Left ventricle myocardium inferior (tissue), 1 donor: Measurements from ENCODE around the gene CNTN4. TPM values are rescaled to one million over a fixed set of nuclear protein-coding genes. Genes with fewer than 3 reads are reported as not detected.

Experiments used
- DNase-seq: peaks from one replicate; pipeline ENCODE4 v3.0.0-alpha.2; 2020
- H3K27ac ChIP-seq: fragments of 200-600 bp; replicated peaks from 2 replicates; pipeline ENCODE4 v1.8.0; 2021
- H3K27me3 ChIP-seq: fragments of 200-600 bp; 2 replicates; pipeline ENCODE4 v1.8.0; 2021; ENCODE audit warnings: low read depth
- H3K36me3 ChIP-seq: fragments of 200-600 bp; 2 replicates; pipeline ENCODE4 v1.8.0; 2021
- H3K4me1 ChIP-seq: fragments of 200-600 bp; 2 replicates; pipeline ENCODE4 v1.8.0; 2021
- H3K4me3 ChIP-seq: fragments of 200-600 bp; 2 replicates; pipeline ENCODE4 v1.8.0; 2021; ENCODE audit warnings: mild to moderate bottlenecking, moderate library complexity
- H3K9me3 ChIP-seq: fragments of 200-600 bp; replicated peaks from 2 replicates; pipeline ENCODE4 v1.8.0; 2021
- intact Hi-C: fragments of 100-400 bp; cut with micrococcal nuclease; formaldehyde crosslinking; loops from one replicate; pipeline ENCODE4 v1.11.0; 2022
- total RNA-seq: library from RNA; stranded (reverse); fragmentation: NEBNext Ultra II Directional; extraction: Animal tissue kit (Norgen Biotek cat#: 25700); gene quantifications from one replicate; pipeline ENCODE4 v1.2.1, GENCODE V29; 2021
- TF ChIP-seq, protein P1 (sequence below): fragments of 200-600 bp; IDR thresholded peaks from 2 replicates; pipeline ENCODE4 v1.8.0; 2021; ENCODE audit warnings: antibody characterized with exemption, mild to moderate bottlenecking, borderline replicate concordance
- donor health status: DM: no; HTN: yes; CAD: no; lungs with severe emphysema.

The CNTN4 gene
- total RNA-seq, 1 donor from 2014 or later, result 1.2 TPM

DNA sequence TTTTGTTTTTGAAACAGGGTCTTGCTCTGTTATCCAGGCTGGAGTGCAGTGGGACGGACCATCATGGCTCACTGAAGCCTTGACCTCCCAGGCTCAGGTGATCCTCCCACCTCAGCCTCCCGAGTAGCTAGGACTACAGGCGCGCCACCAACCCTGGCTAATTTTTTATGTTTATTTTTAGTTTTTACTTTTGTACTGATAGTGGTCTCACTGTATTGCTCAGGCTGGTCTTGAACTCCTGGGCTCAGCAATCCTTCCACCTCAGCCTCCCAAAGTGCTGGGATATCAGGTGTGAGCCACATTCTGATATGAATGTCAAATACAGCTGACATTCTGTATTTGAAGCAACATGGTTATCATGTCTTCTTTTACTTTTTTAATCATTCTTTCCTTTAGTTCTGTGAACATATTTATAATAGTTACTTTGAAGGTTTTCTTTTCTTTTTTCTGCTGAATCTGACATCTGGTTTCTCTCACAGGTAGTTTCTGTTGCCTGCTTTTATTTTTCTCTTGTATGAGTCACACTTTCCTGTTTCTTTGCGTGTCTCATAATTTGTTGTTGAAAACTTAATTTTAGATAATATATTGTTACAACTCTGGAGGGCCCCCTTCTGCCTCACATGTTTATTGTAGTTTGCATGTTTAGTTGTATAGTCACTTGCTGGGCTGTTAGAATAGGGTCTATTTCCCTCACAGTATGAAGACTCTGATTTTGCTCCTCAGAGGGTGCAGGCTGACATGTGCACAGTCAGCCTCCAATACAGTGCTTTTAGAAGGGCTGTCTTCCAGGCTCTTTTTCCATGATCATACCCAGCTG is 8.4 kb upstream of the CNTN4 start:
- intact Hi-C loops, result no loop called here

DNA sequence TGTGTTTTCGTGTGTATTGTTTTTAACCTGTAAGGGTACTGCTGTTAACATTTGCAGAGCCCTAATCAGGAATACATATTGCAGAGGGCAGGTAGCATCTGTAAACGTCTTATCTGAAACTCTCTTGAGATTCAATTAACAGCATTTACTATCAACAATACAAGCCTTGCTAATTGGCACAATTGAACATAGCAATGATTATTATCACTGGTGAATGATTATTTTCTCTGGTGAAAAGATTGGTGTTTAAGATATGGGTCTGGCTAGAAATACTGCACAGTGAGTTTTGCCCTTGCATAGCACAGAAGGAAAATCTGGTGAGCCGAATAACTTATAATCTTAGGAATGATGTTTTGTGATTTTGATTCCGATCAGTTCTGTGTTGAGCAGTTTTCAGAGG is 5.9 kb upstream of the CNTN4 start:
- intact Hi-C loops, result no loop called here
- H3K36me3 ChIP-seq, result no peaks in the 10 kb centered on the region
- no peak overlapping the region for H3K27ac ChIP-seq
- TF ChIP-seq, protein P1, sequence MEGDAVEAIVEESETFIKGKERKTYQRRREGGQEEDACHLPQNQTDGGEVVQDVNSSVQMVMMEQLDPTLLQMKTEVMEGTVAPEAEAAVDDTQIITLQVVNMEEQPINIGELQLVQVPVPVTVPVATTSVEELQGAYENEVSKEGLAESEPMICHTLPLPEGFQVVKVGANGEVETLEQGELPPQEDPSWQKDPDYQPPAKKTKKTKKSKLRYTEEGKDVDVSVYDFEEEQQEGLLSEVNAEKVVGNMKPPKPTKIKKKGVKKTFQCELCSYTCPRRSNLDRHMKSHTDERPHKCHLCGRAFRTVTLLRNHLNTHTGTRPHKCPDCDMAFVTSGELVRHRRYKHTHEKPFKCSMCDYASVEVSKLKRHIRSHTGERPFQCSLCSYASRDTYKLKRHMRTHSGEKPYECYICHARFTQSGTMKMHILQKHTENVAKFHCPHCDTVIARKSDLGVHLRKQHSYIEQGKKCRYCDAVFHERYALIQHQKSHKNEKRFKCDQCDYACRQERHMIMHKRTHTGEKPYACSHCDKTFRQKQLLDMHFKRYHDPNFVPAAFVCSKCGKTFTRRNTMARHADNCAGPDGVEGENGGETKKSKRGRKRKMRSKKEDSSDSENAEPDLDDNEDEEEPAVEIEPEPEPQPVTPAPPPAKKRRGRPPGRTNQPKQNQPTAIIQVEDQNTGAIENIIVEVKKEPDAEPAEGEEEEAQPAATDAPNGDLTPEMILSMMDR, result no peak
- H3K9me3 ChIP-seq, result no peaks in the 10 kb centered on the region
- no peak overlapping the region for H3K4me3 ChIP-seq
- DNase-seq, result no peak
- H3K4me1 ChIP-seq, result peaks cover under 1% of the 10 kb centered on the region
- H3K27me3 ChIP-seq, result peaks cover 44% of the 10 kb centered on the region

More for the DNA sequence above, 8.4 kb upstream of the CNTN4 start:
- TF ChIP-seq, protein P1, result no peak
- Histone ChIP-seq H3K4me3 (no peak overlapping the region), H3K4me1 (no peaks in the 10 kb centered on the region), H3K27me3 (peaks cover 20% of the 10 kb centered on the region), H3K36me3 (no peaks in the 10 kb centered on the region), H3K27ac (no peak overlapping the region), H3K9me3 (peaks cover 11% of the 10 kb centered on the region)
- DNase-seq, result no peak

DNA sequence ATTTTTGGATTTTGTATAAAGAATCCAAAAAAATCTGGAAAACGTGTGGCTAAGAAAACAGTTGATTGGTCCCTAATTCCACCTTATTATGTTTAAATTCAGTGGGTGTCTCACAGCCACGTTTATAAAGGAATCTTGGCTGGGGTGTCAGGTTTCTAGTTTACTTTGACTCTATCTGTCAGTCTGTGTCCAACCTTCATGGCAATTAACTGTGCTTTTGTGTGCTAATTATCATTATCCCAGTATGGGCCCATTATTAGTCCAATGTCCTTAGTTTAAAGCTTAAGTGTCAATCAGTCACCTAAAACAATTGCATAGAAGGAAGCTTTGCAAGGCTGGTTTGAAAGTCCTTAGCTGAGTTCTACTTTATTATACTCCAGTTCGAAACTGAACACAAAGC is 3.7 kb upstream of the CNTN4 start:
- H3K9me3 ChIP-seq, result no peaks in the 10 kb centered on the region
- no peak for DNase-seq
- intact Hi-C loops, result no loop called here
- H3K27ac ChIP-seq, result no peak overlapping the region
- H3K36me3 ChIP-seq, result no peaks in the 10 kb centered on the region
- TF ChIP-seq, protein P1, result no peak
- peaks cover 66% of the 10 kb centered on the region for H3K27me3 ChIP-seq
- peaks cover 19% of the 10 kb centered on the region for H3K4me1 ChIP-seq
- no peak overlapping the region for H3K4me3 ChIP-seq

DNA sequence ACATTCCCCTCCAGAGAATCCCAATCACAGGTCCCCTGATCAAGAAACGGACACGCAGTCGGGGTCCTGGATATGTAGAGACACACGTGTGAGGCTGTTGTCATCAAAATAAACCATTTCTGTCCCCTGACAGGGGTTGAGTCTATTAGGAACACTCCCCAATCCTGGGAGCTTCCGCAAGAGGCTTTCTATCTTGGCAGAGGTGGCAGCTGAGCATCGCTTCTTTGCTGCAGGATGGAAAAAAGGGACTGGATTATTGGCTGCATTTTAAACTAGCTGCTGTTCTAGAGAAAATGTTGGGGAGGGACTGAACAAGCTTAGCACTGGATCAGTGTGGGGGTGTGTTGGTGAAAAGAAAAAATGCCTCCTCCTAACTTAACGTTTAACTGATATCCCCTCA is 2.5 kb upstream of the CNTN4 start:
- peaks cover 77% of the 10 kb centered on the region for H3K27me3 ChIP-seq
- TF ChIP-seq, protein P1, result no peak
- peaks cover 19% of the 10 kb centered on the region for H3K4me1 ChIP-seq
- H3K4me3 ChIP-seq, result no peak overlapping the region
- DNase-seq, result no peak
- H3K9me3 ChIP-seq, result no peaks in the 10 kb centered on the region
- H3K27ac ChIP-seq, result no peak overlapping the region
- H3K36me3 ChIP-seq, result no peaks in the 10 kb centered on the region
- intact Hi-C loops, result no loop called here

DNA sequence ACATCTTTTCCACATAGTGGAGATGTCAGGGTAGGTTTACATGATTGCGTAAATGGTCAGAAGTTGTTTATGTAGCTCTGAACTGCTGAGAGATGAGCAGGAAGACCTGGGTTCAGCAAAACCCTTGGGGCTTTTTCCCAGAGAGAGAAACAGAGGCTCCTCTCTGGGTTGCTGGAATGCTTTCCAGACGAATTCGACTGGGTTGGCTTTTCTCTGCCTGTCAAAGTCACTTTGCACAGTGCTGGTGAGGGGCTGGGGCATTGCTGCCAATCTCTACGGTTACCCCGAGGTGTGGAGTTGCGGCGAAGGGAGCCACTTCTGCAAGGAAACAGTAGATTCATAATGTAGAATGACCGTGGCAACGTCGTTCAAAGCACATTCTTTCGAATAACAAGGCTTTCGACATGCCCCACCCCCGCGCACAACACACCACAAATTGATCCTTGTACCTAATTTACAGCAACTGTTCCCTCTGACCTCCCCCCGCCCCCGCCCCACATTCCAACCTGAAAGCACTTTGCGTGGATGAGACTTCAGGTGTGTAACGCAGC is 950 bp upstream of the CNTN4 start:
- no peaks in the 10 kb centered on the region for H3K9me3 ChIP-seq
- peaks cover 86% of the 10 kb centered on the region for H3K27me3 ChIP-seq
- no peaks in the 10 kb centered on the region for H3K36me3 ChIP-seq
- intact Hi-C loops, result no loop called here
- TF ChIP-seq, protein P1, result no peak
- peaks cover 19% of the 10 kb centered on the region for H3K4me1 ChIP-seq
- H3K4me3 ChIP-seq, result peak overlapping the region; percentile 66
- H3K27ac ChIP-seq, result peak overlapping the region; percentile 30
- no peak for DNase-seq
